Placental epithelial cell (primary cell): Measurements from ENCODE around the gene LRRTM4. TPM values are rescaled to one million over a fixed set of nuclear protein-coding genes. Genes with fewer than 3 reads are reported as not detected.

Experiments
- small RNA-seq: library from RNA; depleted of rRNA; stranded (forward); fragments of <200 nt; gene quantifications from one replicate; pipeline ENCODE3, GENCODE V24; 2012
- total RNA-seq: library from RNA; depleted of rRNA; stranded (reverse); fragments of >200 nt; gene quantifications from 2 replicates; pipeline ENCODE4 v1.2.3, GENCODE V29; 2012

Gene LRRTM4
- not detected in 2 replicates for total RNA-seq

DNA sequence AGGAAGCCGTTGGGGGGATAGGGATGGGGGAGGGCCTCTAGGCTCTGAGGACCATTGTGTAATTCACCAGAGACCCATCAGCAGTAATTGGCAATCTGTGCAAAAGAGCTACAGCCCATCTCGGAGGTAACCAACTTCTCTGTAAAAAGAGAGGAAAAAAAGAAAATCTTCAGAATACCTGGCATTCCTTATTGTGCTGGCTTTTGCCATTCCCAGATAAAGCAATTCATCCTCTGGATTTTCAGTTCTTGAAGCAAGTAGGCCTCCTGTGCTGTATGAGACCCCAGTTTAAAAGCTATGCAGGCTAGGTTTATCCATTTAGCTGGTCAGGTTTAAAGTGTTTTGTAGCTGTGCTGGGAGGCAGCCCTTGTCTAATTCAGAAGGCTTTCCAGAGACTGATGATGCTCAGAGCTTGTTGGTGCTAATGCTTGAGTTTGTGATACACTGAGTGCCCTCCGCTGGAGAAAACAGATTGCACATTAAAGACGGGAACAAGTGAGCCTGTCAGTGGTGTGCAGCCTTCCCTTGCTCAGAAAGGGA, at the start of gene LRRTM4:
TSS of gene LRRTM4 (minus strand) at position 446 of the 540 bp plus-strand sequence.

Small RNA genes lying within 50 kb of the gene (small RNA-seq; reads per million reads assigned to genes)
- gene RNA5SP98 = not detected
